ENCODE results near the gene CC2D1A.
"Not testable (repeated sequence)": the region's sequence is repeated elsewhere in the genome, so short reads cannot be mapped to it uniquely, and the experiment has no call there.

The CC2D1A gene

GRCh38 chr19:13965377-13965896 is 59.4 kb downstream of the CC2D1A start:
- no peak for DNase-seq

DNA sequence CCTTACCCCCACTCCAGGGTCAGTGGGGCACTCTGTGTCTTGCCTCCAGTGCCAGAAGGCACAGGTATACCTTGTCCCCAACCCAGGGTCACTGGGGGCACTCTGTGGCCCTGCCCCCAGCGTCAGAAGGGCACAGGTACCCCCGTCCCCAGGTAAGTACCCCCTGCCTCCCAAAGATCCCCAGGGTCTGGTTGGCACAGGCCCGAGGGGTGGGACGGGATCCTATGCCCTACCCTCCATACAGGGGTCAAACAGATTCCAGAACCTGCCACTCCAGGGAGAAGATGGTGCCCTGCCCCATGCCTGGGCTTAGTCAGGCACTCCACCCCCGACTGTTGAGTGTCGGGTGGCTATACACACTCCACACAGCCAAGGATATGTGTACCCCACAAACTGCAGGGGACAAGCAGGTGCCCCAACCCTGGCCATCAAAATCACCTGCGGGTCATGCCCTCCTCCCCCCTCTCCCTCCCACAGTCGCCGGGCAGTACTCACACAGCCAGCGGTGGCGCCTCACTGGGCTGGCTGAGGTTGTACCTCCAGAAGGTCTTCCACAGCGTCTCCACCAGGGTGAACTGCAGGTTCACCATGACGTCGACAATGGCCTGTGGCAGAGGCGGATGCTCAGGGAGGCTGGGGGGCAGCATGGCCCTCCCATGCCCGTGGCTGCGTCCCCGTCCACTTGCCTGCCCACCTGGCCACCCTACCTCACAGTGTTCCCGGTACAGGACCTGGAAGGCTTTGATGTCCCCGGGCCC is 60.1 kb downstream of the CC2D1A start:
- no peak for DNase-seq

DNA sequence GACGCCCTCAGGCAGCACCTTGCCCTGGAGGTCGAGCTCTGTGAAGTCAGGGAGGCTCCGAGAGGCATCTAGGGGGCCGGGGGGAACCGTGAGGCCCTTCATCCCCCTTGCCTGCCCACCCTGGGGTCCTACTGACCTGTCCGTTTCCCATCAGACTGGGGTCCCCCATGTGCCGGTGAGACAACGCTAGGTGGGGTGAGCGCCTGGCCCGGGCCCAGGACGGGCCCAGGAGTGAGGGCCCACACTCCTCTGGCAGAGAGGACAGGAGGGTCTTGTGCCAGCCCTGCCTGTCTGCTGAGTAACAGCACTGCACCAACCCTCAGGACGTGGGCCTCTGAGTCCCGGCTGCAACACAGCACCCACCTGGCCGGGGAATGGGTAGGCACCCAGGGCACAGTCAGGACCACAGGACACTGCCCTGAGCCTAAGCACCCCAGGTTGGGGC is 60.7 kb downstream of the CC2D1A start:
- DNase-seq = no peak

GRCh38 chr19:13967206-13967605 is 61.2 kb downstream of the CC2D1A start:
- DNase-seq = not testable (repeated sequence)

- no peak for DNase-seq
These were observed 62.5 kb downstream of the CC2D1A start for GRCh38 chr19:13968383-13968935.

DNA sequence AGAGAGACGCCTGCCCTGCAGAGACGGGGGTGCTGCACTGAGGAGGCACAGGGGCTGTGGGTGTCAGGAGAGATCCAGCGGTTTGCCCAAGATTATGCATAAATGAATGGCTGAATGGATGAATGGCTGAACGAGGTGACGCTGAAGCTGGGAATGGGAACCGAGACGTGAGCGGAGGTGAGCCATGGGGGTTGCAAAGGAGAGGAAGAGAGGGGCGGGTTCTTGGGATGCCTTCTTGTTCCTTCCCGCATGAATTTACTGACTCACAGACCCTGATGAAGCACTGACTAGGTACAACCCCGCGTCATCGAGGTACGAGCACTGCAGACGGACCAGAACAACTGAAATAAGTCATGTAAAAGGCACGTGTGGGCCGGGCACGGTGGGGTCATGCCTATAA is 63.0 kb downstream of the CC2D1A start:
- DNase-seq = no peak

- DNase-seq = no peak
These were observed 63.9 kb downstream of the CC2D1A start for GRCh38 chr19:13969897-13970296.

DNA sequence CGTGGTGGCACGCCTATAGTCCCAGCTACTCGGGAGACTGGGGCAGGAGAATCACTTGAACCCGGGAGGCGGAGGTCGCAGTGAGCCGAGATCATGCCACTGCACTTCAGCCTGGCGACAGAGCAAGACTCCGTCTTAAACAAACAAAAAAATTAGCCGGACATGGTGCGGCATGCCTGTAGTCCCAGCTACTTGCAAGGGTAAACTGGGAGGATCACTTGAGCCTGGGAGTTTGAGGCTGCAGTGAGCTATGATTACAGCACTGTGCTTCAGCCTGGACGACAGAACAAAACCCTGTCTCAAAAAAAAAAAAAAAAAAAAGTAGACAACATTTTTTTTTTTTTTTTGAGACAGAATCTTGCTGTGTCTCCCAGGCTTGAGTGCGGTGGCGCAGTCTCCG is 65.9 kb downstream of the CC2D1A start:
- DNase-seq = not testable (repeated sequence)

GRCh38 chr19:13972368-13973155 is 66.6 kb downstream of the CC2D1A start:
- no peak for DNase-seq

DNA sequence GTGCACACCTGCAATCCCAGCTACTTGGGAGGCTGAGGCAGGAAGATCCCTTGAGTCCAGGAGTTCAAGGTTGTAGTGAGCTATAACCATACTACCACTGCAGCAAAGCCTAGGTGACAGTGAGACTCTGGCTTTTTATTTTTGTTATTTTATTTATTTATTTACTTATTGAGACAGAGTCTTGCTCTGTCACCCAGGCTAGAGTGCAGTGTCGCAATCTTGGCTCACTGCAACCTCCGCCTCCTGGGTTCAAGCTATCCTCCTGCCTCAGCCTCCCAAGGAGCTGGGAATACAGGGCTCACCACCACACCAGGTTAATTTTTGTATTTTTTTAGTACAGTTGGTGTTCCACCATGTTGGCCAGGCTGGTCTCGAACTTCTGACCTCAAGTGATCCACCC is 67.5 kb downstream of the CC2D1A start:
- not testable (repeated sequence) for DNase-seq

DNA sequence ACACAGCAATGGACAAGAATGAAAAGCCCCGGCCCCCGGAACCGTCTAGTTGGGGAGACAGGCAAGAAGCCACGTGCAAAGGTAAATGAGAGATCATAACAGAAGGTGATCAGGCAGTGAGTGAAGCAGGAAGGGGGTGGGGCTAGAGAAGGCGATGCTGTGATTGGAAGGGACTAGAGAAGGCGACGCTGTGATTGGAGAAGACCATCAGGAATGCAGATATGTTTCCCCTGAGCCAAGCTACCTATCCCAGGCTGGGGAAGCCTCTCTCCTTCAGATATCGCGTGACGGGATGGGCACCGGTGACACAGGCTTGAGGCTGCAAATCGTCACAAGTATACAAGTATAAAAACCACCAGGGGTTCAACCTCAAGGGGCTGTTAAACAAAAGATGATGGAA is 68.1 kb downstream of the CC2D1A start:
- DNase-seq = peak; percentile 33

DNA sequence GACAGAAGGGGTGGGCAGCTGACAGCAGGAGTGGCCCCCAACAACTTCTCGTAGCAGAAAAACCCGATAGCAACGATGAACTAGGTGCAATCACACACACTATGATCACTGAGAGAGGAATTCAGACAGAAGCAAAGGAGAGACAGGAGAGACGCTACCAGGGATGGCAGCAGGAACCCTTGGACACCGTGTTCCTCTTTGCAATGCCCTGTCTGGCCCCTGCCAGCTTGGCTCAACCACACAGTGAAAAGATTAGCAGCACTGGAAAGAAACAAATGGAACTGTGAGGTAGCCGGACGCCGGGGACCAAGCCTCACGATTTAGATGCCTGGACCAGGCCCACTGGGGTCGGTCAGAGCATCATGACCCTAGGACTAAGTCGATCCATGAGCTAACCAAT is 69.9 kb downstream of the CC2D1A start:
- no peak for DNase-seq

DNA sequence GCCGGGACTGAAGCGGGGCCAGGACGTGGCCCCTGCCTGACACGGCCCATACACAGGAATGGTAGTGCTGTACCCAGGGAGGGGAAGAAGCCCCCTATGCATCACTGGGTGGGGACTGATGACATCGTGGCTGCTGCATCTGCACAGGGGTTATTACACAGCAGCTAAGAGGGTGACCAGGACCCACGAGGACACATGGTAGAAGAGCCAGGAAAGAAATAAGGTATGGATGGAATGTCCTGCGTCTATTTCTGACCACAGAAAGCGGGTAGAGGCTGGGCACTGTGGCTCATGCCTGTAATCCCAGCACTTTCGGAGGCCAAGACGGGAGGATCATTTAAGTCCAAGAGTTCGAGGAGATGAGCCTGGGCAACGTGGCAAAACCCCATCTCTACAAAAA is 70.4 kb downstream of the CC2D1A start:
- no peak for DNase-seq

- no peak for DNase-seq
These were observed 71.8 kb downstream of the CC2D1A start for GRCh38 chr19:13977803-13978202.

- peak; percentile 26 for DNase-seq
These were observed 72.6 kb downstream of the CC2D1A start for GRCh38 chr19:13978351-13979243.

DNA sequence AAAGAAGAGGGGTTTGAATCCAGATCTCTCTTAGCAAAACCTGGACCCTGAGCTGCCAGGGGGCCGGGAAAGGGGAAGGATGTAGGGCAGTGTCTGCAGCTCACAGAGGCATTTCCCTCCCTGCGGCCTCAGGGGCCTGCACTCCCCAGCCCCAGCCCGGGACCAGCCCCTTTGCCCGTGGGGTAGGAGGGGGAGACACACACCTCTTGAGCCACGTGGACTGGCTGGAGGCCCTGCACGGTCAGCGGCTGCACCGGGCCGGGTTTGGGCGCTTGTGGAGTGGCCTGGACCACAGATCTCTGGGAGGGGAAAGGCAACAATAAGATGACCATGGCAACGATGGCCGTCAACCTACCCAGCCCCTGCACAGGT is 73.2 kb downstream of the CC2D1A start:
- DNase-seq = no peak

- no peak for DNase-seq
These were observed 73.7 kb downstream of the CC2D1A start for GRCh38 chr19:13979686-13980085.

GRCh38 chr19:13980340-13980739 is 74.3 kb downstream of the CC2D1A start:
- no peak for DNase-seq
